HG03103 (cell line): Measurements from ENCODE around the gene SEZ6L2.
"Not testable (repeated sequence)": the region's sequence is repeated elsewhere in the genome, so short reads cannot be mapped to it uniquely, and the experiment has no call there.

Experiments
- ATAC-seq: cut with Tn5 transposase; IDR thresholded peaks from one replicate; pipeline ENCODE4 v1.9.1; 2021; ENCODE audit warnings: low read depth; ENCODE audit not compliant: unreplicated experiment

SEZ6L2 gene

DNA sequence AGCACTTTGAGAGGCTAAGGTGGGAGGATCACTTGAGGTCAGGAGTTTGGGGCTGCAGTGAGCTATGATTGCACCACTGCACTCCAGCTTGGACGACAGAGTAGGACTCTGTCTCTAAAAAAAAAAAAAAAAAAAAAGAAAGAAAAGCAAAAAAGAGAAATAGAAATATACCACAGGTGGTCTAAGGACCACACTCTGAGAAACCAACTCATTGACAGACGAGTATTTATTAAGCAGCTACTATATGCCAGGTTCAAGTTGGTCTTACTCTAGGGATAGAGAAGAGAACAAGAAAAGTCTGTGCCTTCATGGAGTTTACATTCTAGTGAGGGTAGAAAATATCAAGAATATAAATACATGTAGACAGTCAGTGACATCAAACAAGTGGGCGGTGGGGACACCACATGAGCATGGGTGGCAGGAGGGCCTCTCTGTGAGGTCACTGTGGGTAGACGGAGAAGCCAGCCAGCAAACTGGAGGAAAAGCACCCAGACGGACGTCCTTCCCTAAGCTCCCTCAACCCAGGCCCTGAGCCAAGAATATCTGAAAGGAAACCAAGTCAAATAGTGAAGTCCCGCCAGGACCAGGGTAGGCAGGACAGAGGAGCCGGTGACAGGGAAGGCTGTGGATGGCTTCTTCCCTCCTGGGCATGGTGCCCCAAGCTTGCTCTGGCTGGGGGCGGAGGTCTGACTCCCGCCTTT is 41.1 kb downstream of the SEZ6L2 start:
- ATAC-seq: no peak

GRCh38 chr16:29857133-29857760 is 42.1 kb downstream of the SEZ6L2 start:
- ATAC-seq: no peak

- no peak for ATAC-seq
Measured at GRCh38 chr16:29854520-29855100, 44.7 kb downstream of the SEZ6L2 start.

- ATAC-seq: no peak
Measured at GRCh38 chr16:29852654-29853053, 46.7 kb downstream of the SEZ6L2 start.

DNA sequence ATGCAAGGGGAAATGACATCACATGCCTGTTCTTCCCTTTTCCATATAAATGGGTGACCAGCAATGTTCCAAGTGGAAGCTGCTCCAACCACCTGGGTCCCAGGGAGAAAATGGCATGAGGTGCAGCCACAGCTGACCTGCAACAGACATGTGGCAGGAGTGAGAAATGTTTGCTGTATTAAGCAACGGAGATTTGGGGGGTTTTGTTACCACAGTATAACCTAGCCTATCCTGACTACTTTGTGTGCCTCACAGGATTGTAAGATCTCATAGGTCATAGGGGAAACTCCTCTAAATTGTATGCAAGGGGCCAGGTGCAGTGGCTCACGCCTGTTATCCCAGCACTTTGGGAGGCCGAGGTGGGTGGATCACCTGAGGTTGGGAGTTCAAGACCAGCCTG is 48.4 kb downstream of the SEZ6L2 start:
- no peak for ATAC-seq

- ATAC-seq: no peak
Measured at GRCh38 chr16:29849505-29849904, 49.8 kb downstream of the SEZ6L2 start.

DNA sequence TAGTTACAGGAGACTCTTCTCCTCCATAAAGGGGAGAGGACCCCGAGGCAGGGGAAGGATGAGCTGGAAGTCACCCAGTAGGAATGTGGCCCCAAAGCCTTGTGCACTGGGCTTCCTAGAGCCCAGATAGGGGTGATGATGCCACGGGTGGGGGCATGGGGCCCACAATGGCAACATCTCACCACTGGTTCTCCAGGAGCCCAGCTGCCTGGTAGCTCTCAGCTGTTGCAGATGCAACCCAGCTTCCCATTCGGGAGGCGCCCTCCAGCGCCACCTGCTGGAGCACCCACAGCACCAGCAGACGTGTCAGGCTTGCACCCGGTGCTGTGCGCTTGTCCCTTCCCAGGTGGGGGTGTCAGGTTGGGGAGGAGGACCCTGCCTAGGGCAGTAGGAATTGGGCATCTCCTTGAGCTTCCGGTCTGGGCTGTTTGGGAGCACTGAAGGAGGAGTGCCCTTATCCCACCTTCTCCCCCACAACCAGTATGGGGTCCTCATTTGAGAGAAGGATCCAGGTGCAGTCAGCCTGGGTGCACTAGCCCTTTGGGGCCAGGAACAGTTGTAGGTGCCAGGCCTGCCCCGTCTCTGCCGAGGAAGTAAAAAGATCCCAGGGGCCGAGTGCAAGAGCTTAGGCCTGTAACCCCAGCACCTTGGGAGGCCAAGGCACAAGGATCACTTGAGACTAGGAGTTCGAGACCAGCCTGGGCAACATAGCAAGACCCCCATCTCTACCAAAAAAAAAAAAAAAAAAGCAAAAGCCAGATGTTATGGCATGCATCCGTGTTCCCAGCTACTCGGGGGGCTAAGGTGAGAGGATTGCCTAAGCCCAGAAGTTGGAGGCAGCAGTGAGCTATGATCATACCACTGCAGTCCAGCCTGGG is 50.7 kb downstream of the SEZ6L2 start:
- ATAC-seq: no peak

GRCh38 chr16:29845656-29846055 is 53.7 kb downstream of the SEZ6L2 start:
- ATAC-seq: no peak

GRCh38 chr16:29844575-29845331 is 54.6 kb downstream of the SEZ6L2 start:
- ATAC-seq: no peak

DNA sequence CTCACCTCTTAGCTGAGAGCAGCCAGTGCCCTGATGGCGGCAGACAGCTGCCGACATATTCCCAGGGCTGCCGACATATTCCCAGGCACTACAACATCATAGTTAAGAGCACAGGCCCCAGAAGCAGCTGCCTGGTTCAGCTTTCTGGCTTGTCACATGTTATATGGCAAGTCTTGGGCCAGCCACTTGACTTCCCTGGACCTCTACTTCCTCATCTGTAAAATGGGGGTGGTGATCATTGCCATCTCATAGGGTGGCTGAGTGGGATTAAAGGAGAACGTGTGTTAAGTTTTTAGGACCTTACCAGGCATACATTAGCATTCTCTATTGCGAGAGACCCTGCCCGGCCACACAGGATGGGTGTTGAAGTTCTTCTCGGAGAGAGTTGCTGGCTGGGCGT is 55.4 kb downstream of the SEZ6L2 start:
- ATAC-seq: no peak

- ATAC-seq: no peak
Measured at GRCh38 chr16:29842732-29843346, 56.5 kb downstream of the SEZ6L2 start.

GRCh38 chr16:29841631-29842030 is 57.7 kb downstream of the SEZ6L2 start:
- no peak for ATAC-seq

DNA sequence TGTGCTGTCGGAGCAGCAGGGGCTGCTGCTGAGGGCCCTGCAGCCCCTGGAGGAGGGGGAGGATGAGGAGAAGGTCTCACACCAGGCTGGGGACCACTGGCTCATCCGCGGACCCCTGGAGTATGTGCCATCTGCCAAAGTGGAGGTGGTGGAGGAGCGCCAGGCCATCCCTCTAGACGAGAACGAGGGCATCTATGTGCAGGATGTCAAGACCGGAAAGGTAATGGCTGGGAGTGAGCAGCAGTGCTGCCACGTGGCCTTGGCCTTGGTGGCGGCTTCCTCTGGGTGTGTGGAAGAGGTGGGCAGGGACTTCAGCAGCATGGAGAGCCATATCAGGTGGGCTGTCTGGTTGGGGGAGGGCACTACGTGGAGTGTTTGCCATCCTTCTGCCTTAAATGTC is 59.1 kb downstream of the SEZ6L2 start:
- ATAC-seq: no peak

DNA sequence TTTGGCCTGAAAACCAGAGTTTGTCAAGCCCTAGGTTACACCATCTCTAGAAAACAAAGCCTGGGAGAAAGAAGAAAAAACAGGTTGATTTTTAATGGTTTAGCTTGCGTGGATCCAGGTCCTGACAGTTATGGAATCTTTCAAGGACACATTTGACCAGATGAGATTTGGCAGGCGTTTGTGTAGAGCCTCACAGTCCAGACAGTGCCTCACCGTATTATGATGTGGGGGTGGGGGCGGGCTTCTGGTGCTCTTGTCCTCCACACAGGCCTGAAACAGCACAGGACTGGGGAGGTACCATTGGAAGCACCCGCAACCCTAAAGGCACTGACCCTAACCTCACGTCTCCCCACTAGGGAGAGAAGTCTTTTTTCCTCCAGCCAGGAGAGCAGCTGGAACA is 59.5 kb downstream of the SEZ6L2 start:
- no peak for ATAC-seq

DNA sequence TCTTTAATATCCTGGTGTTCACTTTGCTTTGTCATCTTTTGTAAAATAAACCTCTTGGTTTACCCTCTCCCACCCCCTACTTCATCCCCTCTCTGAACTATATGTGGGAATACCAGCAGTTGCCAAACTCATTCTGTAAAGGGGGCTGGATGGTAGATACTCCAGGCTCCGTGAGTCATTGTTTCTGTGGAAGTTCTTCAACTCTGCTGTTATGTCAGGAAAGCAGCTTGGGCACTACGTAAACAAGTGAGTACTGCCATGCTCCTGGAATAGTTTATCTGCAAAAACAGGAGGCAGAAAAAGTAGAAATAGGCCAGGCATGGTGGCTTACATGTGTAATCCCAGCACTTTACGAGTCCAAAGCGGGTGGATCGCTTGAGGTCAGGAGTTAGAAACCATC is 61.5 kb downstream of the SEZ6L2 start:
- no peak for ATAC-seq

DNA sequence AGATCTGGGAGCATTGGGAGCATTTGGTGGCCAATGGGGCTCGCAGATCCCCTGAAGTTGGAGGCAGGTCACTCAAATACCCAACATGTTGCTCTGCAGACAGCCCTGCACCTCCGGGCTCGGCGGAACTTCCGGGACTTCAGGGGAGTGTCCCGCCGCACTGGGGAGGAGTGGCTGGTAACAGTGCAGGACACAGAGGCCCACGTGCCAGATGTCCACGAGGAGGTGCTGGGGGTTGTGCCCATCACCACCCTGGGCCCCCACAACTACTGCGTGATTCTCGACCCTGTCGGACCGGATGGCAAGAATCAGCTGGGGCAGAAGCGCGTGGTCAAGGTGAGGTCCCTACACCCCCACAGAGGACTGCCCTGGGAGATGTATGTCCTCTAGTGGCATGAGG is 62.7 kb downstream of the SEZ6L2 start:
- ATAC-seq: no peak

DNA sequence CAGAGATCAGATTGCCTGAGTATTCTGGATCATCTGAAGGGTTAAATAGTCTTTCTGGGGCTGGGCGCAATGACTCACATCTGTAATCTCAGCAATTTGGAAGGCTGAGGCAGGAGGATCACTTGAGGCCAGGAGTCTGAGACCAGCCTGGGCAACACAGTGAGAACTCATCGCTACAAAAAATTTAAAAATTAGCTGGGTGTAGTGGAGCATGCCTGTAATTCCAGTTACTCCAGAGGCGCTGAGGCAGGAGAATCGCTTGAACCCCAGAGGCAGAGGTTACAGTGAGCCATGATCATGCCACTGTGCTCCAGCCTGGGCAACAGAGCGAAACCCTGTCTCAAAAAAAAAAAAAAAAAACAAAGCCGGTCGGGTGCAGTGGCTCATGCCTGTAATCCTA is 63.4 kb downstream of the SEZ6L2 start:
- ATAC-seq: no peak

GRCh38 chr16:29834079-29834478 is 65.3 kb downstream of the SEZ6L2 start:
- ATAC-seq: no peak

DNA sequence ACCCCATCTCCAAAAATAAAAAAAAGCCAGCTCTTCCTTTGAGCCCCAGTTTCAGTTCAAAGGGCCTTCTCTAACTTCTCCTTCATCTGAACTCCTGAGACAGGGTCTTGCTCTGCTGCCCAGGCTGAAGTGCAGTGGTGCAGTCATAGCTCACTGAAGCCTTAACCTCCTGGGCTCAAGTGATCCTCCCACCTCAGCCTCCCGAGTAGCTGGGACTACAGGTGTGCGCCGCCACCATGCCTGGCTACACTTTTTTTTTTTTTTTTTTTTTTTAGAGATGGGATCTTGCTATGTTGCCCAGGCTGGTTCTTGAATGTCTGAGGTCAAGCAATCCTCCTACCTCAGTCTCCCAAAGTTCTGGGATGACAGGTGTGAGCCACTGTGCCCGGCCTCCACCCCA is 66.1 kb downstream of the SEZ6L2 start:
- ATAC-seq: not testable (repeated sequence)

GRCh38 chr16:29831490-29831889 is 67.9 kb downstream of the SEZ6L2 start:
- ATAC-seq: no peak
